ENCODE data around the gene ART3.

Gene ART3

GRCh38 chr4:76072760-76073159 lies 1.7 kb upstream of the ART3 start:
- peak; percentile 64 for DNase-seq (ENCODE audit: low read depth, low spot score)

- DNase-seq (ENCODE audit: low read depth, low spot score) = no peak
Measured at GRCh38 chr4:76074993-76075600, 588 bp downstream of the ART3 start.

- DNase-seq (ENCODE audit: low read depth, low spot score) = no peak
Measured at GRCh38 chr4:76078033-76078613, 3.6 kb downstream of the ART3 start.

- no peak for DNase-seq (ENCODE audit: low read depth, low spot score)
Measured at GRCh38 chr4:76083386-76083988, 9.0 kb downstream of the ART3 start.

GRCh38 chr4:76084542-76084941 lies 10.0 kb downstream of the ART3 start:
- no peak for DNase-seq (ENCODE audit: low read depth, low spot score)

GRCh38 chr4:76087007-76087769 lies 12.7 kb downstream of the ART3 start:
- DNase-seq (ENCODE audit: low read depth, low spot score) = peak; percentile 68

GRCh38 chr4:76088719-76089118 lies 14.2 kb downstream of the ART3 start:
- DNase-seq (ENCODE audit: low read depth, low spot score) = no peak

GRCh38 chr4:76090241-76090691 lies 15.8 kb downstream of the ART3 start:
- DNase-seq (ENCODE audit: low read depth, low spot score) = no peak

GRCh38 chr4:76091052-76091451 lies 16.5 kb downstream of the ART3 start:
- DNase-seq (ENCODE audit: low read depth, low spot score) = no peak

- DNase-seq (ENCODE audit: low read depth, low spot score) = no peak
Measured at GRCh38 chr4:76095568-76095967, 21.1 kb downstream of the ART3 start.

- no peak for DNase-seq (ENCODE audit: low read depth, low spot score)
Measured at GRCh38 chr4:76096076-76096475, 21.6 kb downstream of the ART3 start.

- no peak for DNase-seq (ENCODE audit: low read depth, low spot score)
Measured at GRCh38 chr4:76105652-76106051, 31.1 kb downstream of the ART3 start.

GRCh38 chr4:76106442-76106841 lies 31.9 kb downstream of the ART3 start:
- DNase-seq (ENCODE audit: low read depth, low spot score) = no peak

GRCh38 chr4:76108467-76109181 lies 34.1 kb downstream of the ART3 start:
- no peak for DNase-seq (ENCODE audit: low read depth, low spot score)

GRCh38 chr4:76116821-76117220 lies 42.3 kb downstream of the ART3 start:
- no peak for DNase-seq (ENCODE audit: low read depth, low spot score)

GRCh38 chr4:76117536-76117935 lies 43.0 kb downstream of the ART3 start:
- DNase-seq (ENCODE audit: low read depth, low spot score) = no peak

GRCh38 chr4:76120199-76120598 lies 45.7 kb downstream of the ART3 start:
- no peak for DNase-seq (ENCODE audit: low read depth, low spot score)

- DNase-seq (ENCODE audit: low read depth, low spot score) = no peak
Measured at GRCh38 chr4:76125816-76126215, 51.3 kb downstream of the ART3 start.

GRCh38 chr4:76127754-76128153 lies 53.2 kb downstream of the ART3 start:
- DNase-seq (ENCODE audit: low read depth, low spot score) = no peak

- DNase-seq (ENCODE audit: low read depth, low spot score) = no peak
Measured at GRCh38 chr4:76141241-76141640, 66.7 kb downstream of the ART3 start.

- DNase-seq (ENCODE audit: low read depth, low spot score) = no peak
Measured at GRCh38 chr4:76144546-76144945, 70.0 kb downstream of the ART3 start.
